ENCODE results near the gene DUSP5. TPM values are rescaled to one million over a fixed set of nuclear protein-coding genes. Genes with fewer than 3 reads are reported as not detected.

Gene DUSP5
- total and polyA plus RNA-seq, 4 donors = 2.0 to 8.9 (median 8.0) TPM

GRCh38 chr10:110540031-110540430 is 42.3 kb downstream of the DUSP5 start:
- no peak overlapping the region for H3K27ac ChIP-seq (ENCODE audit: low read depth in 1 of 2, low read length in 2 of 2)
- H3K36me3 ChIP-seq (ENCODE audit: control insufficient read depth in 4 of 4, insufficient read depth in 3 of 4, low read depth in 1 of 4, low read length in 3 of 4) = no peaks in the 10 kb centered on the region
- H3K27me3 ChIP-seq (ENCODE audit: control insufficient read depth in 4 of 4, insufficient read depth in 4 of 4, low read length in 3 of 4) = no peaks in the 10 kb centered on the region
- H3K9ac ChIP-seq (ENCODE audit: low read depth in 1 of 2, low read length in 2 of 2) = no peak overlapping the region
- no peaks in the 10 kb centered on the region for H3K9me3 ChIP-seq (ENCODE audit: control insufficient read depth in 4 of 4, low read length in 3 of 4)
- DNase-seq (ENCODE audit: low spot score) = no peak
- H3K4me3 ChIP-seq (ENCODE audit: low read depth in 1 of 3, low read length in 3 of 3) = no peak overlapping the region
- no peaks in the 10 kb centered on the region for H3K4me1 ChIP-seq (ENCODE audit: control insufficient read depth in 4 of 4, insufficient read depth in 4 of 4, low read length in 3 of 4)
- no peak for TF ChIP-seq NR2F2 (IDR thresholded peaks at IDR 0.05)
- TF ChIP-seq GABPA (IDR thresholded peaks at IDR 0.05 in 1 of 2, conservative IDR thresholded peaks at IDR 0.05 in 1 of 2) = no peak
- TF ChIP-seq YY1 (IDR thresholded peaks at IDR 0.05) = no peak
- TF ChIP-seq MAX (IDR thresholded peaks at IDR 0.05) = no peak
- no peak for TF ChIP-seq TAF1 (conservative IDR thresholded peaks at IDR 0.05)
- no peak for TF ChIP-seq EGR1 (IDR thresholded peaks at IDR 0.05; ENCODE audit: low read depth in 2 of 2)
- TF ChIP-seq, protein P1, sequence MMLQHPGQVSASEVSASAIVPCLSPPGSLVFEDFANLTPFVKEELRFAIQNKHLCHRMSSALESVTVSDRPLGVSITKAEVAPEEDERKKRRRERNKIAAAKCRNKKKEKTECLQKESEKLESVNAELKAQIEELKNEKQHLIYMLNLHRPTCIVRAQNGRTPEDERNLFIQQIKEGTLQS (IDR thresholded peaks at IDR 0.05) = no peak
- WGBS = 84% methylated on average over 1 of the region's 1 CpG

- DNase-seq (ENCODE audit: low spot score) = no peak
- H3K27ac ChIP-seq (ENCODE audit: low read depth in 1 of 2, low read length in 2 of 2) = no peak overlapping the region
- TF ChIP-seq FOXA1 (IDR thresholded peaks at IDR 0.05) (no peak), NR2F2 (IDR thresholded peaks at IDR 0.05) (no peak), RAD21 (IDR thresholded peaks at IDR 0.05) (no peak), EGR1 (IDR thresholded peaks at IDR 0.05; ENCODE audit: low read depth in 2 of 2) (no peak), ZBTB33 (IDR thresholded peaks at IDR 0.05) (no peak), MAX (IDR thresholded peaks at IDR 0.05) (no peak), TAF1 (conservative IDR thresholded peaks at IDR 0.05) (no peak), YY1 (IDR thresholded peaks at IDR 0.05) (no peak), RXRA (IDR thresholded peaks at IDR 0.05) (no peak), FOXA2 (IDR thresholded peaks at IDR 0.05) (no peak)
- peaks cover 0 to 5% (median 2%) of the 10 kb centered on the region in 4 donors for H3K4me1 ChIP-seq (ENCODE audit: control insufficient read depth in 4 of 4, insufficient read depth in 4 of 4, low read length in 3 of 4)
- no peaks in the 10 kb centered on the region for H3K9me3 ChIP-seq (ENCODE audit: control insufficient read depth in 4 of 4, low read length in 3 of 4)
- H3K9ac ChIP-seq (ENCODE audit: low read depth in 1 of 2, low read length in 2 of 2) = no peak overlapping the region
- no peaks in the 10 kb centered on the region for H3K36me3 ChIP-seq (ENCODE audit: control insufficient read depth in 4 of 4, insufficient read depth in 3 of 4, low read depth in 1 of 4, low read length in 3 of 4)
- H3K4me3 ChIP-seq (ENCODE audit: low read depth in 1 of 3, low read length in 3 of 3) = no peak overlapping the region
- no peaks in the 10 kb centered on the region for H3K27me3 ChIP-seq (ENCODE audit: control insufficient read depth in 4 of 4, insufficient read depth in 4 of 4, low read length in 3 of 4)
These were observed 47.3 kb downstream of the DUSP5 start for GRCh38 chr10:110544958-110545537.

DNA sequence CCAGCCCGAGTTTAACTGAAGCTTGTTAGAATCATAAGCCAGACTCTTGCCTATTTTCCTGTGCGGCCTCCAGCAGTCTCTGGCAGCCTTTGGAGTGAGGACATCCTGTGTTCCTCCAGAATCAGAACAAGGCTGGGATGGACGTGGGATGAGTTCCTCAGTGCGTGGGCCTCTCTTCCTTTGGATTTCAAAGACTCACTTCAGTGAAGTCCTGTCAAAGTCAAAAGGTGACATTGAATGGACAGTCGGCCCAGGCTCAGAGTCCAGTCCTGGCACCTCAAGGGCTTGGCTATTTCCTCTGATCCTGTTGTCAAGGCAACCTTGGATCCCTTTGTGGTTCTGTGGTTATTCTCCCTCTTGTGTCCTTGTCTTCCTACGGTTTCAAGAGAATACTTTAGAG is 48.4 kb downstream of the DUSP5 start:
- Histone ChIP-seq H3K9ac (ENCODE audit: low read depth in 1 of 2, low read length in 2 of 2) (no peak overlapping the region), H3K36me3 (ENCODE audit: control insufficient read depth in 4 of 4, insufficient read depth in 3 of 4, low read depth in 1 of 4, low read length in 3 of 4) (no peaks in the 10 kb centered on the region), H3K4me1 (ENCODE audit: control insufficient read depth in 4 of 4, insufficient read depth in 4 of 4, low read length in 3 of 4) (peaks cover 0 to 5% (median 2%) of the 10 kb centered on the region in 4 donors), H3K9me3 (ENCODE audit: control insufficient read depth in 4 of 4, low read length in 3 of 4) (no peaks in the 10 kb centered on the region), H3K27ac (ENCODE audit: low read depth in 1 of 2, low read length in 2 of 2) (no peak overlapping the region), H3K4me3 (ENCODE audit: low read depth in 1 of 3, low read length in 3 of 3) (no peak overlapping the region), H3K27me3 (ENCODE audit: control insufficient read depth in 4 of 4, insufficient read depth in 4 of 4, low read length in 3 of 4) (no peaks in the 10 kb centered on the region)
- no peak for DNase-seq (ENCODE audit: low spot score)
- 78% methylated on average over 6 of the region's 6 CpGs for WGBS
- TF ChIP-seq GABPA (IDR thresholded peaks at IDR 0.05 in 1 of 2, conservative IDR thresholded peaks at IDR 0.05 in 1 of 2) (no peak), SP1 (IDR thresholded peaks at IDR 0.05) (no peak), JUND (IDR thresholded peaks at IDR 0.05) (no peak), RAD21 (IDR thresholded peaks at IDR 0.05) (no peak), EGR1 (IDR thresholded peaks at IDR 0.05; ENCODE audit: low read depth in 2 of 2) (no peak), HNF4A (conservative IDR thresholded peaks at IDR 0.05) (no peak)

Measured in liver (tissue), 9 donors.